RWPE2 (cell line): ENCODE measurements around the gene MTFR2.

Experiments
- ATAC-seq: fragments of 200-7000 bp; cut with Tn5 transposase; 3 replicates; pipeline ENCODE4 v1.9.1; 2021; ENCODE audit warnings: low read depth
- DNase-seq: peaks from one replicate; pipeline ENCODE4 v3.0.0-alpha.2; 2020; ENCODE audit warnings: low spot score
- H3K27ac ChIP-seq: fragments of 450-650 bp; 2 replicates; pipeline ENCODE4 v1.5.1; 2017; ENCODE audit warnings: mild to moderate bottlenecking; ENCODE audit not compliant: poor library complexity, severe bottlenecking
- H3K27me3 ChIP-seq: fragments of 250-450 bp; sonication (Bioruptor Pico); 2 replicates; pipeline ENCODE4 v1.5.1; 2021; ENCODE audit warnings: mild to moderate bottlenecking, moderate library complexity; ENCODE audit not compliant: insufficient read depth, poor library complexity, severe bottlenecking
- H3K36me3 ChIP-seq: fragments of 250-450 bp; sonication (Bioruptor Pico); 2 replicates; pipeline ENCODE4 v1.5.1; 2020; ENCODE audit warnings: low read depth, mild to moderate bottlenecking, moderate library complexity
- H3K4me1 ChIP-seq: fragments of 250-450 bp; sonication (Bioruptor Pico); 2 replicates; pipeline ENCODE4 v1.5.1; 2021; ENCODE audit warnings: mild to moderate bottlenecking, moderate library complexity; ENCODE audit not compliant: insufficient read depth, poor library complexity, severe bottlenecking
- H3K4me3 ChIP-seq: fragments of 250-450 bp; sonication (Bioruptor Pico); 2 replicates; pipeline ENCODE4 v1.5.1; 2021; ENCODE audit warnings: mild to moderate bottlenecking, moderate library complexity; ENCODE audit not compliant: severe bottlenecking
- H3K9me3 ChIP-seq: fragments of 250-450 bp; sonication (Bioruptor Pico); 2 replicates; pipeline ENCODE4 v1.5.1; 2021; ENCODE audit warnings: mild to moderate bottlenecking, moderate library complexity; ENCODE audit not compliant: severe bottlenecking
- TF ChIP-seq, protein P1 (sequence below): fragments of 450-650 bp; IDR thresholded peaks from one replicate; pipeline ENCODE4 v1.5.1; 2017; ENCODE audit warnings: mild to moderate bottlenecking, moderate library complexity; ENCODE audit not compliant: poor library complexity, severe bottlenecking

The MTFR2 gene

DNA sequence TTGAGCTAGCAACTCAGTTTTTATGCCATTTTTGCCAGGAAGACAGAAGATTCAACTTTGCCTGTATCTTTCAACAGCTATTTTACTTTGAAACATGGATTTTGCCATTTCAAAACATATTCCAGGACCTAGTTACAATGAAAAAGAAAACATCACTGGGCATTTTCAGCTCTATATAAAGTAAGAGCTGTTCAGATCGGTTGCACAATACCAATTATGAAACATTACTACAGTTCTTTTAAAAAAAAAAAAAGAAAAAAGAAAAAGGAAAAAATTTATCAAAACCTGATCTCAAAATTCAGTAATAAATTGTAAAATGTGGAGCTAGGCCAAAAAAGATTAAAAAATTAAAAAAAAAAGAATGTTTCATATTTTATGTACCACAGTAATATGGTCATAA lies 24.0 kb upstream of the MTFR2 start:
- Histone ChIP-seq H3K27me3 (no peaks in the 10 kb centered on the region), H3K4me3 (no peak overlapping the region), H3K36me3 (peaks cover 96% of the 10 kb centered on the region), H3K27ac (no peak overlapping the region), H3K4me1 (no peaks in the 10 kb centered on the region), H3K9me3 (no peaks in the 10 kb centered on the region)
- ATAC-seq (no peak), DNase-seq (no peak)
- TF ChIP-seq, protein P1, sequence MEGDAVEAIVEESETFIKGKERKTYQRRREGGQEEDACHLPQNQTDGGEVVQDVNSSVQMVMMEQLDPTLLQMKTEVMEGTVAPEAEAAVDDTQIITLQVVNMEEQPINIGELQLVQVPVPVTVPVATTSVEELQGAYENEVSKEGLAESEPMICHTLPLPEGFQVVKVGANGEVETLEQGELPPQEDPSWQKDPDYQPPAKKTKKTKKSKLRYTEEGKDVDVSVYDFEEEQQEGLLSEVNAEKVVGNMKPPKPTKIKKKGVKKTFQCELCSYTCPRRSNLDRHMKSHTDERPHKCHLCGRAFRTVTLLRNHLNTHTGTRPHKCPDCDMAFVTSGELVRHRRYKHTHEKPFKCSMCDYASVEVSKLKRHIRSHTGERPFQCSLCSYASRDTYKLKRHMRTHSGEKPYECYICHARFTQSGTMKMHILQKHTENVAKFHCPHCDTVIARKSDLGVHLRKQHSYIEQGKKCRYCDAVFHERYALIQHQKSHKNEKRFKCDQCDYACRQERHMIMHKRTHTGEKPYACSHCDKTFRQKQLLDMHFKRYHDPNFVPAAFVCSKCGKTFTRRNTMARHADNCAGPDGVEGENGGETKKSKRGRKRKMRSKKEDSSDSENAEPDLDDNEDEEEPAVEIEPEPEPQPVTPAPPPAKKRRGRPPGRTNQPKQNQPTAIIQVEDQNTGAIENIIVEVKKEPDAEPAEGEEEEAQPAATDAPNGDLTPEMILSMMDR, result no peak

- H3K27me3 ChIP-seq, result no peaks in the 10 kb centered on the region
- no peaks in the 10 kb centered on the region for H3K4me1 ChIP-seq
- ATAC-seq (no peak), DNase-seq (no peak)
- TF ChIP-seq, protein P1, result no peak
- no peak overlapping the region for H3K4me3 ChIP-seq
- H3K9me3 ChIP-seq, result no peaks in the 10 kb centered on the region
- peaks cover 100% of the 10 kb centered on the region for H3K36me3 ChIP-seq
- no peak overlapping the region for H3K27ac ChIP-seq
These were observed 15.0 kb upstream of the MTFR2 start for GRCh38 chr6:136265101-136265500.

DNA sequence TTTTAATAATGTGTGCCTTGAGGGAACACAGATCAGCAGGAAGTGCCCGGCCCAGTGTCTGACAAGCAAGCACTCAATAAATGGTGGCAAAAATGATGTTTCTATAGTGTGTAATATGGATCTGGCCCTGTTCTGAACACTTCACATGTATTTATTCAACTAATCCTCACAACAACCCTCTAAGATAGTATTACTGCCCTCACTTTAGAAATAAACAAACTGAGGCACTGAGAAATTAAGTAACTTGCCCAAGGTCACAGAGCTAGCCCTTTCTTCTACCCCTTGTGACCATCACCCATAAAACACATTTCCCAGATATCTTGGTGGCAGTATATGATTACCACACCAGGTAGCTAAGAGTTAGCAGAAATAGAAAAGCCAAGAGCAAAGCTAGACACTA lies 12.8 kb upstream of the MTFR2 start:
- TF ChIP-seq, protein P1, result no peak
- no peaks in the 10 kb centered on the region for H3K9me3 ChIP-seq
- peaks cover 100% of the 10 kb centered on the region for H3K36me3 ChIP-seq
- no peaks in the 10 kb centered on the region for H3K27me3 ChIP-seq
- no peak for ATAC-seq
- no peak for DNase-seq
- H3K4me3 ChIP-seq, result no peak overlapping the region
- H3K27ac ChIP-seq, result no peak overlapping the region
- no peaks in the 10 kb centered on the region for H3K4me1 ChIP-seq

DNA sequence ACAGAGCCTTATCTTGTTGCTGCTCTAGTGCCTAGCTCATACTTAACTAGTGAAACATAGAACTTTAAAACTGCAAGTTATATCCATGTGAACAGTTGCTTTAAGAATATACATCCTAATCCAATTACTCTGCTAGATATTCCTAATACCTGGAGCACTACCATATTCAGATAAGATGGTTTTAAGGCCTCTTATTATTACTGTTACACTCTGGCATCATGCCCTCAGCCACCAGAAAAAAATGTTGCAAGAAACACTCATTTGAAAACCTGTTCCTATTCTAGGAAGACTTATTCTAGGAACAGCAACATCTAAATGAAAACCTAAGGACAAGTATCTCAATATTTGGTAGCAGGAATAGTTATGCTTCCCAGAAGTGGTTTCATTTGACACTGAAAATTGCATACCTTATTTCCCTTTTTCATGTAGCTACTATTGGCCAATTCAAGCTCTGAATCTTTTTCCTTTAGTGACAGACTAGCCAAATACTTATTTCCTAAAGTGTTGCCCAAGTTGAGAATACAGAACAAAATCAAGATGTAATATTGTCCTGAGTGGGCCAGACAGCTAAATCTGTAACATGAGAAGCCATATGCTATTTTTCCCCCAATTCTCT lies 4.8 kb upstream of the MTFR2 start:
- ATAC-seq (no peak), DNase-seq (no peak)
- Histone ChIP-seq H3K27me3 (no peaks in the 10 kb centered on the region), H3K9me3 (no peaks in the 10 kb centered on the region), H3K4me1 (no peaks in the 10 kb centered on the region), H3K4me3 (no peak overlapping the region), H3K27ac (no peak overlapping the region), H3K36me3 (peaks cover 39% of the 10 kb centered on the region)
- TF ChIP-seq, protein P1, result no peak

DNA sequence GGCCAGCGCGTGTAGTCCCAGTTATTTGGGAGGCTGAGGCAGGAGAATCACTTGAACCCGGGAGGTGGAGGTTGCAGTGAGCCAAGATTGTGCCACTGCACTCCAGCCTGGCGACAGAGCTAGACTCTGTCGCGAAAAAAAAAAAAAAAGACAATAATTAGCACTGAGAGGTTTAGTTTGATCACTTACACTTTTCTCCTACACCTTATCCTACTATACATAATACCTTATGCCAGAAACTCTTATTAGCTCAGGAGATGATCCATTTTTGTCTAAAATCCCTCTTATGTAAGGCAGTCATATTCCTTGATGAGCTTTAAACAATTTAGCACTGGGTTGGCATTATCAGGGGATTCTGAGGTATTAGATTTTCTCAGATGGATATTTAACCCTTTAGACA lies 3.6 kb upstream of the MTFR2 start:
- peaks cover 4% of the 10 kb centered on the region for H3K4me1 ChIP-seq
- ATAC-seq, result no peak
- H3K4me3 ChIP-seq, result no peak overlapping the region
- H3K36me3 ChIP-seq, result peaks cover 28% of the 10 kb centered on the region
- no peak overlapping the region for H3K27ac ChIP-seq
- no peaks in the 10 kb centered on the region for H3K27me3 ChIP-seq
- no peaks in the 10 kb centered on the region for H3K9me3 ChIP-seq
- no peak for DNase-seq
- TF ChIP-seq, protein P1, result no peak
